Tibial nerve (tissue), 4 donors: ENCODE measurements around the gene ANAPC16. TPM values are rescaled to one million over a fixed set of nuclear protein-coding genes. Genes with fewer than 3 reads are reported as not detected.

Experiments
- DNase-seq, 2 donors: peaks; one replicate each; pipeline ENCODE4 v3.0.0-alpha.2; 2019; ENCODE audit warnings: low spot score in 2 of 2
- H3K27ac ChIP-seq, 4 donors: fragments of 200-600 bp; sonication (generic) in 3 of 4; one replicate each; pipeline ENCODE4 v1.5.1; 2017 to 2019; ENCODE audit warnings: mild to moderate bottlenecking in 1 of 4
- H3K27me3 ChIP-seq, 2 donors: fragments of 200-600 bp; sonication (generic) in 1 of 2; one replicate each; pipeline versions ENCODE4 v1.5.1 to v1.6.0; 2017 to 2019
- H3K36me3 ChIP-seq, 3 donors: fragments of 200-600 bp; sonication (generic); one replicate each; pipeline ENCODE4 v1.5.1; 2018 to 2019
- H3K4me1 ChIP-seq, 4 donors: fragments of 200-600 bp; sonication (generic) in 3 of 4; one replicate each; pipeline ENCODE4 v1.5.1; 2017 to 2019
- H3K4me3 ChIP-seq, 4 donors: fragments of 200-600 bp; sonication (generic) in 3 of 4; one replicate each; pipeline ENCODE4 v1.5.1; 2017 to 2019; ENCODE audit warnings: mild to moderate bottlenecking in 1 of 4, moderate library complexity in 1 of 4
- H3K9me3 ChIP-seq, 4 donors: fragments of 200-600 bp; sonication (generic) in 3 of 4; one replicate each; pipeline ENCODE4 v1.5.1; 2017 to 2019
- EP300 ChIP-seq, 2 donors: sonication (generic); formaldehyde crosslinking; IDR thresholded peaks; one replicate each; pipeline ENCODE4 v1.6.1; 2017; ENCODE audit warnings: antibody characterized with exemption in 2 of 2, mild to moderate bottlenecking in 1 of 2
- POLR2A ChIP-seq, 2 donors: fragments of 450-650 bp; IDR thresholded peaks; one replicate each; pipeline ENCODE4 v1.6.1; 2017; ENCODE audit warnings: antibody characterized with exemption in 2 of 2, mild to moderate bottlenecking in 2 of 2, moderate library complexity in 2 of 2
- WGBS, 2 donors: methylation state at CpG; one replicate each; pipeline ENCODE4 v1.1.5; 2018; 5-methylcytosine and 5-hydroxymethylcytosine counted together
- total RNA-seq, 4 donors: library from RNA; depleted of rRNA; stranded (reverse); fragments of >200 nt; gene quantifications; one replicate each; pipeline ENCODE4 v1.1.0, GENCODE V29; 2016
- TF ChIP-seq, protein P1 (sequence below), 5 experiments: fragments of 200-600 bp in 3 of 5; fragments of 450-650 bp in 2 of 5; sonication (generic) in 3 of 5; IDR thresholded peaks; one replicate each; pipeline ENCODE4 v1.5.1; 2016 to 2019; ENCODE audit warnings: antibody characterized with exemption in 5 of 5, mild to moderate bottlenecking in 3 of 5, moderate library complexity in 2 of 5

ANAPC16 gene
- total RNA-seq, 4 donors from 2014 or later = 52.6 to 72.3 (median 61.9) TPM

- no peaks in the 10 kb centered on the region for H3K9me3 ChIP-seq
- TF ChIP-seq POLR2A (IDR thresholded peaks at IDR 0.05) (no peak), EP300 (IDR thresholded peaks at IDR 0.05) (no peak)
- TF ChIP-seq, protein P1, sequence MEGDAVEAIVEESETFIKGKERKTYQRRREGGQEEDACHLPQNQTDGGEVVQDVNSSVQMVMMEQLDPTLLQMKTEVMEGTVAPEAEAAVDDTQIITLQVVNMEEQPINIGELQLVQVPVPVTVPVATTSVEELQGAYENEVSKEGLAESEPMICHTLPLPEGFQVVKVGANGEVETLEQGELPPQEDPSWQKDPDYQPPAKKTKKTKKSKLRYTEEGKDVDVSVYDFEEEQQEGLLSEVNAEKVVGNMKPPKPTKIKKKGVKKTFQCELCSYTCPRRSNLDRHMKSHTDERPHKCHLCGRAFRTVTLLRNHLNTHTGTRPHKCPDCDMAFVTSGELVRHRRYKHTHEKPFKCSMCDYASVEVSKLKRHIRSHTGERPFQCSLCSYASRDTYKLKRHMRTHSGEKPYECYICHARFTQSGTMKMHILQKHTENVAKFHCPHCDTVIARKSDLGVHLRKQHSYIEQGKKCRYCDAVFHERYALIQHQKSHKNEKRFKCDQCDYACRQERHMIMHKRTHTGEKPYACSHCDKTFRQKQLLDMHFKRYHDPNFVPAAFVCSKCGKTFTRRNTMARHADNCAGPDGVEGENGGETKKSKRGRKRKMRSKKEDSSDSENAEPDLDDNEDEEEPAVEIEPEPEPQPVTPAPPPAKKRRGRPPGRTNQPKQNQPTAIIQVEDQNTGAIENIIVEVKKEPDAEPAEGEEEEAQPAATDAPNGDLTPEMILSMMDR (IDR thresholded peaks at IDR 0.05) = no peak
- 90 to 95% methylated on average over 2 of the region's 2 CpGs for WGBS, 2 donors
- no peak overlapping the region for H3K4me3 ChIP-seq
- H3K27ac ChIP-seq = no peak overlapping the region
- peaks cover 0 to 29% (median 6%) of the 10 kb centered on the region in 4 donors for H3K4me1 ChIP-seq
- no peaks in the 10 kb centered on the region for H3K27me3 ChIP-seq
- peaks cover 0 to 45% (median 4%) of the 10 kb centered on the region in 3 donors for H3K36me3 ChIP-seq
- DNase-seq = no peak
Measured at GRCh38 chr10:72177454-72177853, 38.4 kb upstream of the ANAPC16 start.

- H3K36me3 ChIP-seq = peaks cover 0 to 63% (median under 1%) of the 10 kb centered on the region in 3 donors
- no peak overlapping the region for H3K27ac ChIP-seq
- DNase-seq = no peak
- TF ChIP-seq, protein P1 (IDR thresholded peaks at IDR 0.05) = no peak
- H3K4me1 ChIP-seq = peaks cover 0 to 5% (median 2%) of the 10 kb centered on the region in 4 donors
- peaks cover 0 to 3% (median 0%) of the 10 kb centered on the region in 4 donors for H3K9me3 ChIP-seq
- WGBS, 2 donors = 96 to 98% methylated on average over 2 of the region's 2 CpGs
- no peaks in the 10 kb centered on the region for H3K27me3 ChIP-seq
- no peak overlapping the region for H3K4me3 ChIP-seq
Measured at GRCh38 chr10:72184156-72184555, 31.7 kb upstream of the ANAPC16 start.

GRCh38 chr10:72186258-72186981, 29.4 kb upstream of the ANAPC16 start:
- TF ChIP-seq, protein P1 (IDR thresholded peaks at IDR 0.05) = no peak
- peak in 1 of 2 donors; percentile 81 for TF ChIP-seq EP300 (IDR thresholded peaks at IDR 0.05)
- peak overlapping the region; percentile 25 to 83 (median 68) for H3K27ac ChIP-seq
- 55 to 61% methylated on average over 7 of the region's 7 CpGs for WGBS, 2 donors
- H3K36me3 ChIP-seq = peaks cover 0 to 67% (median 0%) of the 10 kb centered on the region in 3 donors
- peaks cover 0 to 3% (median 0%) of the 10 kb centered on the region in 4 donors for H3K9me3 ChIP-seq
- H3K4me1 ChIP-seq = peaks cover 0 to 5% (median 2%) of the 10 kb centered on the region in 4 donors
- H3K27me3 ChIP-seq = no peaks in the 10 kb centered on the region
- peak in 1 of 2 donors; percentile 25 for DNase-seq
- H3K4me3 ChIP-seq = no peak overlapping the region

DNA sequence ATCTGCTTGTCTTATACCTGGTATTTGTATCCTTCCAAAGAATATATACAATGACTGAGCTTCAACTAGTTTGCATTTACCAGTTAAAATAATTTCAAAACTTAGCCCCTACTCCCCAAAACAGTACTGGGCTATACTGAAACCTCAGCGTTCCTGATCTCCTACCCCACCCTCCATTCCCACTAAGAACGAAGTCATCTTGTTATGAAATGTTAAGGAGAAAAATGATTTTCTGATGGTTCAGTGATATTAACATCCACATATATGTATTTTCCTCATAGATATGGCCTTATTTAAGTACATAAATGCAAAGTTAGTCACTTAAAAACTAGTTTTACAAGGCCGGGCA, 28.9 kb upstream of the ANAPC16 start:
- H3K9me3 ChIP-seq = peaks cover 0 to 3% (median 0%) of the 10 kb centered on the region in 4 donors
- peaks cover 0 to 5% (median 2%) of the 10 kb centered on the region in 4 donors for H3K4me1 ChIP-seq
- no peaks in the 10 kb centered on the region for H3K27me3 ChIP-seq
- H3K4me3 ChIP-seq = no peak overlapping the region
- DNase-seq = no peak
- peaks cover 0 to 66% (median 0%) of the 10 kb centered on the region in 3 donors for H3K36me3 ChIP-seq
- 73 to 79% methylated on average over 3 of the region's 3 CpGs for WGBS, 2 donors
- H3K27ac ChIP-seq = peak overlapping the region; percentile 25 to 83 (median 68)
- TF ChIP-seq EP300 (IDR thresholded peaks at IDR 0.05) = no peak

DNA sequence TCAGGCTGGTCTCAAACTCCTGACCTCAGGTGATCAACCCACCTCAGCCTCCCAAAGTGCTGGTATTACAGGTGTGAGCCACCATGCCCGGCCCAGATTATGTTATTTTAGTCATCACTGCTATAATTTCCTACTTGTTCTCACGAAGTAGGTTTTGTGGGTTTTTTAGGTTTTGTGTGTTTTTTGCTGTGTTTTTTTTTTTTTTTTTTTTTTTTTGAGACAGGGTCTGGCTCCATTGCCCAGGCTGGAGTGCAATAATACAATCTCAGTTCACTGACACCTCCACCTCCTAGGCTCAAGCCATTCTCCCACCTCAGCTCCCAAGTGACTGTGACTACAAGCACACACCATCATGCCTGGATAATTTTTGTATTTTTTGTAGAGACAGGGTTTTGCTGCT, 20.9 kb upstream of the ANAPC16 start:
- no peak overlapping the region for H3K27ac ChIP-seq
- no peaks in the 10 kb centered on the region for H3K27me3 ChIP-seq
- peaks cover 0 to 86% (median 0%) of the 10 kb centered on the region in 3 donors for H3K36me3 ChIP-seq
- TF ChIP-seq, protein P1 (IDR thresholded peaks at IDR 0.05) = no peak
- TF ChIP-seq POLR2A (IDR thresholded peaks at IDR 0.05) = no peak
- no peak for TF ChIP-seq EP300 (IDR thresholded peaks at IDR 0.05)
- no peak overlapping the region for H3K4me3 ChIP-seq
- H3K9me3 ChIP-seq = no peaks in the 10 kb centered on the region
- DNase-seq = no peak
- H3K4me1 ChIP-seq = no peaks in the 10 kb centered on the region
- WGBS, 2 donors = 88% methylated on average over 2 of the region's 2 CpGs
